HPDE6-E6E7 (cell line): Measurements from ENCODE around the gene SOCS6.
A peak's percentile ranks its signal among the peaks of the same experiment; 100 is the strongest.
"Not testable (repeated sequence)": the region's sequence is repeated elsewhere in the genome, so short reads cannot be mapped to it uniquely, and the experiment has no call there.

Source experiments
- DNase-seq: peaks from one replicate; pipeline ENCODE4 v3.0.0; 2011; ENCODE audit warnings: missing footprints; ENCODE audit errors: extremely low spot score

Gene SOCS6

GRCh38 chr18:70288851-70289328 is at the start of gene SOCS6:
SOCS6 (plus strand) TSS chr18:70289045; CDS start chr18:70324669, 35,624 bp downstream.
- no peak for DNase-seq

- peak; percentile 21 for DNase-seq
Measured at GRCh38 chr18:70243131-70243929, 45.5 kb upstream of the SOCS6 start.

GRCh38 chr18:70246061-70246466 is 42.8 kb upstream of the SOCS6 start:
- DNase-seq, result no peak

- DNase-seq, result no peak
Measured at GRCh38 chr18:70249118-70249517, 39.7 kb upstream of the SOCS6 start.

- DNase-seq, result not testable (repeated sequence)
Measured at GRCh38 chr18:70249861-70250260, 39.0 kb upstream of the SOCS6 start.

GRCh38 chr18:70250781-70251180 is 38.1 kb upstream of the SOCS6 start:
- no peak for DNase-seq

GRCh38 chr18:70256184-70256583 is 32.7 kb upstream of the SOCS6 start:
- no peak for DNase-seq

- DNase-seq, result no peak
Measured at GRCh38 chr18:70256994-70257393, 31.9 kb upstream of the SOCS6 start.

GRCh38 chr18:70258243-70258642 is 30.6 kb upstream of the SOCS6 start:
- DNase-seq, result no peak

- no peak for DNase-seq
Measured at GRCh38 chr18:70260683-70261082, 28.2 kb upstream of the SOCS6 start.

GRCh38 chr18:70261141-70261788 is 27.6 kb upstream of the SOCS6 start:
- DNase-seq, result no peak

- no peak for DNase-seq
Measured at GRCh38 chr18:70263336-70263735, 25.5 kb upstream of the SOCS6 start.

GRCh38 chr18:70271742-70272141 is 17.1 kb upstream of the SOCS6 start:
- no peak for DNase-seq

GRCh38 chr18:70273021-70273420 is 15.8 kb upstream of the SOCS6 start:
- DNase-seq, result no peak

- DNase-seq, result no peak
Measured at GRCh38 chr18:70276416-70277191, 12.2 kb upstream of the SOCS6 start.

GRCh38 chr18:70279470-70279869 is 9.4 kb upstream of the SOCS6 start:
- DNase-seq, result no peak

- no peak for DNase-seq
Measured at GRCh38 chr18:70280007-70280925, 8.6 kb upstream of the SOCS6 start.

- no peak for DNase-seq
Measured at GRCh38 chr18:70284976-70285620, 3.7 kb upstream of the SOCS6 start.

GRCh38 chr18:70287731-70288130 is 1.1 kb upstream of the SOCS6 start:
- DNase-seq, result no peak

- DNase-seq, result no peak
Measured at GRCh38 chr18:70288171-70288850, 534 bp upstream of the SOCS6 start.
